ENCODE data around the gene FAM241B.

Gene FAM241B

GRCh38 chr10:69647126-69647525 is 17.1 kb downstream of the FAM241B start:
- no peak for DNase-seq (ENCODE audit: low read depth in 3 of 3, low spot score in 1 of 3)

GRCh38 chr10:69647819-69648218 is 17.8 kb downstream of the FAM241B start:
- DNase-seq (ENCODE audit: low read depth in 3 of 3, low spot score in 1 of 3): no peak

- DNase-seq (ENCODE audit: low read depth in 3 of 3, low spot score in 1 of 3): no peak
These were observed 18.4 kb downstream of the FAM241B start for GRCh38 chr10:69648461-69648860.

GRCh38 chr10:69649786-69650550 is 19.9 kb downstream of the FAM241B start:
- DNase-seq (ENCODE audit: low read depth in 3 of 3, low spot score in 1 of 3): no peak

- no peak for DNase-seq (ENCODE audit: low read depth in 3 of 3, low spot score in 1 of 3)
These were observed 20.7 kb downstream of the FAM241B start for GRCh38 chr10:69650589-69651261.

GRCh38 chr10:69651362-69651761 is 21.3 kb downstream of the FAM241B start:
- DNase-seq (ENCODE audit: low read depth in 3 of 3, low spot score in 1 of 3): no peak

GRCh38 chr10:69652111-69652856 is 22.2 kb downstream of the FAM241B start:
- DNase-seq (ENCODE audit: low read depth in 3 of 3, low spot score in 1 of 3): no peak

GRCh38 chr10:69652857-69653199 is 22.8 kb downstream of the FAM241B start:
- no peak for DNase-seq (ENCODE audit: low read depth in 3 of 3, low spot score in 1 of 3)

- DNase-seq (ENCODE audit: low read depth in 3 of 3, low spot score in 1 of 3): no peak
These were observed 23.5 kb downstream of the FAM241B start for GRCh38 chr10:69653561-69653960.

- no peak for DNase-seq (ENCODE audit: low read depth in 3 of 3, low spot score in 1 of 3)
These were observed 25.2 kb downstream of the FAM241B start for GRCh38 chr10:69655124-69655867.

GRCh38 chr10:69655868-69656555 is 26.0 kb downstream of the FAM241B start:
- DNase-seq (ENCODE audit: low read depth in 3 of 3, low spot score in 1 of 3): no peak

- no peak for DNase-seq (ENCODE audit: low read depth in 3 of 3, low spot score in 1 of 3)
These were observed 26.8 kb downstream of the FAM241B start for GRCh38 chr10:69656742-69657269.

GRCh38 chr10:69657430-69657829 is 27.4 kb downstream of the FAM241B start:
- DNase-seq (ENCODE audit: low read depth in 3 of 3, low spot score in 1 of 3): no peak

- DNase-seq (ENCODE audit: low read depth in 3 of 3, low spot score in 1 of 3): no peak
These were observed 27.8 kb downstream of the FAM241B start for GRCh38 chr10:69657866-69658265.

GRCh38 chr10:69659241-69660038 is 29.4 kb downstream of the FAM241B start:
- no peak for DNase-seq (ENCODE audit: low read depth in 3 of 3, low spot score in 1 of 3)

GRCh38 chr10:69660296-69660695 is 30.2 kb downstream of the FAM241B start:
- DNase-seq (ENCODE audit: low read depth in 3 of 3, low spot score in 1 of 3): no peak

GRCh38 chr10:69661414-69662172 is 31.5 kb downstream of the FAM241B start:
- DNase-seq (ENCODE audit: low read depth in 3 of 3, low spot score in 1 of 3): no peak

GRCh38 chr10:69662173-69662877 is 32.3 kb downstream of the FAM241B start:
- no peak for DNase-seq (ENCODE audit: low read depth in 3 of 3, low spot score in 1 of 3)

Data from stimulated activated CD4-positive, alpha-beta T cell treated with anti-CD3 and anti-CD28 coated beads, TNF-alpha, amount 100 ng/mL, for 1 hour (primary cell).